ENCODE measurements around the gene TEAD1.

Gene TEAD1

GRCh38 chr11:12673924-12674570 lies at the start of gene TEAD1:
Gene TEAD1 (plus strand): TSS chr11:12674421.
- peak; percentile 32 to 63 for DNase-seq (ENCODE audit: low read depth in 2 of 2, low spot score in 1 of 2)

- no peak for DNase-seq (ENCODE audit: low read depth in 2 of 2, low spot score in 1 of 2)
Observed at GRCh38 chr11:12624595-12624994, 49.6 kb upstream of the TEAD1 start.

- DNase-seq (ENCODE audit: low read depth in 2 of 2, low spot score in 1 of 2), result no peak
Observed at GRCh38 chr11:12625438-12626071, 48.7 kb upstream of the TEAD1 start.

- no peak for DNase-seq (ENCODE audit: low read depth in 2 of 2, low spot score in 1 of 2)
Observed at GRCh38 chr11:12626616-12627015, 47.6 kb upstream of the TEAD1 start.

- DNase-seq (ENCODE audit: low read depth in 2 of 2, low spot score in 1 of 2), result no peak
Observed at GRCh38 chr11:12628314-12628713, 45.9 kb upstream of the TEAD1 start.

- DNase-seq (ENCODE audit: low read depth in 2 of 2, low spot score in 1 of 2), result no peak
Observed at GRCh38 chr11:12629601-12630313, 44.5 kb upstream of the TEAD1 start.

GRCh38 chr11:12631651-12632050 lies 42.6 kb upstream of the TEAD1 start:
- no peak for DNase-seq (ENCODE audit: low read depth in 2 of 2, low spot score in 1 of 2)

GRCh38 chr11:12634329-12634728 lies 39.9 kb upstream of the TEAD1 start:
- DNase-seq (ENCODE audit: low read depth in 2 of 2, low spot score in 1 of 2), result no peak

GRCh38 chr11:12636871-12637410 lies 37.3 kb upstream of the TEAD1 start:
- DNase-seq (ENCODE audit: low read depth in 2 of 2, low spot score in 1 of 2), result no peak

- no peak for DNase-seq (ENCODE audit: low read depth in 2 of 2, low spot score in 1 of 2)
Observed at GRCh38 chr11:12639388-12639787, 34.8 kb upstream of the TEAD1 start.

- DNase-seq (ENCODE audit: low read depth in 2 of 2, low spot score in 1 of 2), result no peak
Observed at GRCh38 chr11:12640355-12640754, 33.9 kb upstream of the TEAD1 start.

- no peak for DNase-seq (ENCODE audit: low read depth in 2 of 2, low spot score in 1 of 2)
Observed at GRCh38 chr11:12640926-12641849, 33.0 kb upstream of the TEAD1 start.

GRCh38 chr11:12642040-12642439 lies 32.2 kb upstream of the TEAD1 start:
- no peak for DNase-seq (ENCODE audit: low read depth in 2 of 2, low spot score in 1 of 2)

- DNase-seq (ENCODE audit: low read depth in 2 of 2, low spot score in 1 of 2), result no peak
Observed at GRCh38 chr11:12642806-12643428, 31.3 kb upstream of the TEAD1 start.

- DNase-seq (ENCODE audit: low read depth in 2 of 2, low spot score in 1 of 2), result no peak
Observed at GRCh38 chr11:12646478-12646877, 27.7 kb upstream of the TEAD1 start.

- DNase-seq (ENCODE audit: low read depth in 2 of 2, low spot score in 1 of 2), result no peak
Observed at GRCh38 chr11:12653729-12654128, 20.5 kb upstream of the TEAD1 start.

GRCh38 chr11:12655842-12656241 lies 18.4 kb upstream of the TEAD1 start:
- no peak for DNase-seq (ENCODE audit: low read depth in 2 of 2, low spot score in 1 of 2)

GRCh38 chr11:12657336-12657735 lies 16.9 kb upstream of the TEAD1 start:
- no peak for DNase-seq (ENCODE audit: low read depth in 2 of 2, low spot score in 1 of 2)

- no peak for DNase-seq (ENCODE audit: low read depth in 2 of 2, low spot score in 1 of 2)
Observed at GRCh38 chr11:12657981-12658380, 16.2 kb upstream of the TEAD1 start.

- DNase-seq (ENCODE audit: low read depth in 2 of 2, low spot score in 1 of 2), result no peak
Observed at GRCh38 chr11:12662101-12662689, 12.0 kb upstream of the TEAD1 start.
